T1000 (cell line): ENCODE results near the gene ITGAE.
"Not testable (repeated sequence)": the region's sequence is repeated elsewhere in the genome, so short reads cannot be mapped to it uniquely, and the experiment has no call there.

ENCODE experiments used
- DNase-seq: peaks from one replicate; lab custom pipeline; 2025; ENCODE audit warnings: mixed read lengths; lab: John Stamatoyannopoulos, UW

The ITGAE gene

GRCh38 chr17:3800362-3801271 lies at the start of gene ITGAE:
ITGAE (minus strand) TSS chr17:3801188; CDS start chr17:3801144, 44 bp downstream.
- DNase-seq: no peak

- no peak for DNase-seq
Observed at GRCh38 chr17:3848229-3848835, 47.3 kb upstream of the ITGAE start.

- no peak for DNase-seq
Observed at GRCh38 chr17:3847165-3847670, 46.2 kb upstream of the ITGAE start.

GRCh38 chr17:3846437-3847164 lies 45.6 kb upstream of the ITGAE start:
- DNase-seq: no peak

- peak; percentile 83 for DNase-seq
Observed at GRCh38 chr17:3845621-3846436, 44.8 kb upstream of the ITGAE start, which contains the start of gene NCBP3. NCBP3 (minus strand) TSS chr17:3846246; CDS start chr17:3846223, 23 bp downstream.

- no peak for DNase-seq
Observed at GRCh38 chr17:3845291-3845620, 44.3 kb upstream of the ITGAE start.

GRCh38 chr17:3844556-3844955 lies 43.6 kb upstream of the ITGAE start:
- DNase-seq: not testable (repeated sequence)

- no peak for DNase-seq
Observed at GRCh38 chr17:3843935-3844516, 43.0 kb upstream of the ITGAE start.

- DNase-seq: no peak
Observed at GRCh38 chr17:3838206-3838605, 37.2 kb upstream of the ITGAE start.

- no peak for DNase-seq
Observed at GRCh38 chr17:3836551-3836950, 35.6 kb upstream of the ITGAE start.

GRCh38 chr17:3835410-3836229 lies 34.6 kb upstream of the ITGAE start:
- no peak for DNase-seq

- DNase-seq: no peak
Observed at GRCh38 chr17:3834811-3835210, 33.8 kb upstream of the ITGAE start.

- no peak for DNase-seq
Observed at GRCh38 chr17:3828852-3829232, 27.9 kb upstream of the ITGAE start.

GRCh38 chr17:3828151-3828851 lies 27.3 kb upstream of the ITGAE start:
- DNase-seq: no peak

GRCh38 chr17:3827124-3827773 lies 26.3 kb upstream of the ITGAE start:
- no peak for DNase-seq

- DNase-seq: no peak
Observed at GRCh38 chr17:3826191-3826590, 25.2 kb upstream of the ITGAE start.

- DNase-seq: no peak
Observed at GRCh38 chr17:3821101-3821500, 20.1 kb upstream of the ITGAE start.

- DNase-seq: no peak
Observed at GRCh38 chr17:3818786-3819185, 17.8 kb upstream of the ITGAE start.
